Activated T-cell treated with anti-CD3 and anti-CD28 coated beads, Interleukin-2, amount 50 U/mL, for 1 hour (primary cell): ENCODE data around the gene RALGAPB.
"Not testable (repeated sequence)": the region's sequence is repeated elsewhere in the genome, so short reads cannot be mapped to it uniquely, and the experiment has no call there.

Source experiments
- DNase-seq: peaks from one replicate; pipeline ENCODE4 v3.0.0-alpha.2; 2020

Gene RALGAPB

GRCh38 chr20:38589967-38590675 is 117.5 kb downstream of the RALGAPB start:
- no peak for DNase-seq

GRCh38 chr20:38590676-38591473 is 118.2 kb downstream of the RALGAPB start:
- no peak for DNase-seq

- DNase-seq, result no peak
These were observed 119.1 kb downstream of the RALGAPB start for GRCh38 chr20:38591474-38592410.

GRCh38 chr20:38592411-38592790 is 119.8 kb downstream of the RALGAPB start:
- not testable (repeated sequence) for DNase-seq

GRCh38 chr20:38594281-38594680 is 121.6 kb downstream of the RALGAPB start:
- DNase-seq, result not testable (repeated sequence)

- DNase-seq, result not testable (repeated sequence)
These were observed 123.2 kb downstream of the RALGAPB start for GRCh38 chr20:38595886-38596285.

- no peak for DNase-seq
These were observed 126.8 kb downstream of the RALGAPB start for GRCh38 chr20:38599410-38599882.

- DNase-seq, result no peak
These were observed 127.4 kb downstream of the RALGAPB start for GRCh38 chr20:38600057-38600456.

- DNase-seq, result peak; percentile 21
These were observed 128.9 kb downstream of the RALGAPB start, which contains the start of gene ARHGAP40 for GRCh38 chr20:38601216-38602184. Gene ARHGAP40, plus strand, starts transcription at chr20:38601809.

GRCh38 chr20:38602185-38602581 is 129.5 kb downstream of the RALGAPB start:
- DNase-seq, result no peak

- DNase-seq, result no peak
These were observed 130.6 kb downstream of the RALGAPB start for GRCh38 chr20:38603286-38603685.

GRCh38 chr20:38604873-38605303 is 132.2 kb downstream of the RALGAPB start:
- DNase-seq, result no peak

GRCh38 chr20:38607351-38607750 is 134.7 kb downstream of the RALGAPB start:
- DNase-seq, result no peak

GRCh38 chr20:38608188-38608587 is 135.5 kb downstream of the RALGAPB start:
- no peak for DNase-seq

- no peak for DNase-seq
These were observed 137.2 kb downstream of the RALGAPB start for GRCh38 chr20:38609815-38610214.

GRCh38 chr20:38610521-38610920 is 137.9 kb downstream of the RALGAPB start:
- no peak for DNase-seq

GRCh38 chr20:38612751-38613515 is 140.3 kb downstream of the RALGAPB start:
- no peak for DNase-seq

- DNase-seq, result no peak
These were observed 142.6 kb downstream of the RALGAPB start for GRCh38 chr20:38615283-38615682.

- DNase-seq, result no peak
These were observed 143.8 kb downstream of the RALGAPB start for GRCh38 chr20:38616457-38616856.

- DNase-seq, result no peak
These were observed 144.6 kb downstream of the RALGAPB start for GRCh38 chr20:38617011-38617829.
